OCI-LY1 (cell line): ENCODE data around the gene TEX47.

ENCODE experiments used
- EZH2 ChIP-seq: fragments of 200-600 bp; sonication (generic), shearing (Covaris generic); IDR thresholded peaks from 2 replicates; pipeline ENCODE4 v1.8.0; 2017; ENCODE audit warnings: borderline replicate concordance, mixed run types, mild to moderate bottlenecking, antibody characterized with exemption, low read length, moderate library complexity, mixed read lengths
- TF ChIP-seq, protein P1 (sequence below): fragments of 200-600 bp; sonication (generic), shearing (Covaris generic); IDR thresholded peaks from 2 replicates; pipeline ENCODE4 v1.5.1; 2017; ENCODE audit warnings: mild to moderate bottlenecking, antibody characterized with exemption, low read length, moderate library complexity, mixed read lengths

DNA sequence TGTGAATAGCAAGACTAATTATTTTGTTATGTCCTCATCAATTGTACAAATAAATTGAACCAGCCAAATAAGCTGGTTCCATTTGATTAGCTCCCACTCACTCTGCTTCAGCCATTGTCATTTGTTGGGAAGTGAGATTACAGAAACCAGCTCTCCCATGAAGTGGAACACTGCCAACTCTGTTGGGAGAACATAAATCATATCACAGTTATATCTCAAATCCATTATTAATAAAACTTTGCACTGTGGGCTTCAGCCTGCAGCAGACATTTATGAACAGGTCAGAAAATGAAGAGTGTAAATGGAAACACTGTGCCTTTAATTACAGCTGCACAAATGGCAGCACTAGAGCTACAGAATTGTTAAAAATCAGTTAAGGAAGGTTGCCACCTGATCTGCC, 46.7 kb upstream of the TEX47 start:
- no peak for TF ChIP-seq EZH2
- TF ChIP-seq, protein P1, sequence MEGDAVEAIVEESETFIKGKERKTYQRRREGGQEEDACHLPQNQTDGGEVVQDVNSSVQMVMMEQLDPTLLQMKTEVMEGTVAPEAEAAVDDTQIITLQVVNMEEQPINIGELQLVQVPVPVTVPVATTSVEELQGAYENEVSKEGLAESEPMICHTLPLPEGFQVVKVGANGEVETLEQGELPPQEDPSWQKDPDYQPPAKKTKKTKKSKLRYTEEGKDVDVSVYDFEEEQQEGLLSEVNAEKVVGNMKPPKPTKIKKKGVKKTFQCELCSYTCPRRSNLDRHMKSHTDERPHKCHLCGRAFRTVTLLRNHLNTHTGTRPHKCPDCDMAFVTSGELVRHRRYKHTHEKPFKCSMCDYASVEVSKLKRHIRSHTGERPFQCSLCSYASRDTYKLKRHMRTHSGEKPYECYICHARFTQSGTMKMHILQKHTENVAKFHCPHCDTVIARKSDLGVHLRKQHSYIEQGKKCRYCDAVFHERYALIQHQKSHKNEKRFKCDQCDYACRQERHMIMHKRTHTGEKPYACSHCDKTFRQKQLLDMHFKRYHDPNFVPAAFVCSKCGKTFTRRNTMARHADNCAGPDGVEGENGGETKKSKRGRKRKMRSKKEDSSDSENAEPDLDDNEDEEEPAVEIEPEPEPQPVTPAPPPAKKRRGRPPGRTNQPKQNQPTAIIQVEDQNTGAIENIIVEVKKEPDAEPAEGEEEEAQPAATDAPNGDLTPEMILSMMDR = no peak
